WTC11 (cell line): ENCODE results near the gene UTF1.

Source experiments
- CTCF ChIP-seq: fragments of 200-600 bp; IDR thresholded peaks from 2 replicates; pipeline ENCODE4 v1.8.0; 2022; ENCODE audit warnings: antibody characterized with exemption
- FOXJ3 ChIP-seq: sonication (generic); formaldehyde crosslinking; IDR thresholded peaks from 2 replicates; pipeline ENCODE4 v1.9.0; 2021; ENCODE audit warnings: missing genetic modification reagents, mild to moderate bottlenecking, borderline replicate concordance
- TCF7 ChIP-seq: sonication (generic); formaldehyde crosslinking; IDR thresholded peaks from 2 replicates; pipeline ENCODE4 v1.8.0; 2022; ENCODE audit warnings: mild to moderate bottlenecking, low read depth, missing genetic modification reagents, moderate library complexity

- TF ChIP-seq FOXJ3 (CRISPR knock-in tag) (no peak), CTCF (no peak), TCF7 (CRISPR knock-in tag) (no peak)
These were observed 45.7 kb downstream of the UTF1 start for GRCh38 chr10:133275684-133276092.
